DMS 273 (cell line): ENCODE data around the gene ZSWIM5.
"Not testable (repeated sequence)": the region's sequence is repeated elsewhere in the genome, so short reads cannot be mapped to it uniquely, and the experiment has no call there.

Experiments used
- DNase-seq: peaks from one replicate; lab custom pipeline; 2025; ENCODE audit not compliant: unreplicated experiment; lab: John Stamatoyannopoulos, UW

Gene ZSWIM5

DNA sequence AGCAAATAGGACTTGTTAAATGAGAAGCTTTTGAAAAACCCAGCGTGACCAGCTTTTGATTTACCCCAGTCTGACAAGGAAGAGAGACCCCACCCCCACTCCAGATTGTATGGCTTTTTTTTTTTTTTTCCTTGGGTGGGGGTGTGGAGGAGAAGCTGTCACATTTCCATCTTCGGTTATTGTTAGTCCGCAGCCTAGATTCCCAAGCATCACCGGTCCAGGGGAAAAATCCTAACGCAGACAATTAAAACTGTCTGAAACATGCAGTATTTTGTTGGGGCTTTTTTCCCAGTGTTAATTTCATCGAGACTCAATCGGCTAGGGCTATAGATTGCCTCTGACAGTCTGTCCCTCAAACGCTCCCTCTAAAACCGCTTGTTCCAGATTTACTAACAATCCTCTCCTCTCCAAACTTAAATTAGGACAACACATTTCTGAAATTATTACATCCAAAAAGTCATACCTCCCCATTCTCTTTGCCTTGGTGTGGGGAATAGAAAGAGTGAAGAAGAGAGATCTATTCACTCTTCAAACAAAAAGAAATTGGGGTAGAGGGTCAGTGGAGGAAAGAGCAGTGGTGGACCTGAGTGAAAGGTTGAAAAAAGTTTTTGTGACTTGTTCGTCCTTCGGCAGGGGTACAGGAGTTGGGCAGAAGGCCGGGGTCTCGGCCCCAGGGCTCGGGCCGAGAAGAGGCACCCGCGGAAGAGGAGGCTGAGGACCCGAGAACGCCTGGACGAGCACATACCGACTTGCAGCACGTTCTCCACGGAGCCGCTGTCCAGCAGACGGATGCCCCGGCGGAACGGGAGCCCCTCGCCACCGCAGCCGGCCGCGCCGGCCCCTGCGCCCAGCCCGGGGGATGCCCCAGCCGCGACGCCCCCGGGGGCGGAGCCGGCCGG lies 1.1 kb downstream of the ZSWIM5 start:
- peak; percentile 77 for DNase-seq

DNA sequence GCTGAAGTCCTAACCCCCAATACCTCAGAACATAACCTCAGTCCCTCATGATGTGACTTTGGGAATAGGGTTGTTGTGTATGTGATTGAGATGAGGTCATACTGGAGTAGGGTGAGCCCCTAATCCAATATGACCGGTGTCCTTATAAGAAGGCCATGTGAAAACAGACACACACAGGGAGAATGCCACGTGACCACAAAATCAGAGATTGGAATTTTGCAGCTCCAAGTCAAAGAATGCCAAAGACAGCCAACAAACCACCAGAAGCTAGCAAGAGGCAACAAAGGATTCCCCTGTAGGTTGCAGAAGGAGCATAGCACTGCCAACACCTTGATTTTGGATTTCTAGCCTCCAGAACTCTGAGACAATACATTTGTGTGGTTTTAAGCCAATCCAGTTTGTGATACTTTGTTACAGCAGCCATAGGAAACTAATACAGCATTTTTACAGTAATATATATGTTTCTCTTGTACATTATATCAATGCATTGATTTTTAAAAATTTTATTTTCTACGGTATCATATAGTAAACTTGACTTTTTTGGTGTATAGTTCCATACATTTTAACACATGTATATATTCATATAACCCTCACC lies 5.4 kb downstream of the ZSWIM5 start:
- DNase-seq = no peak

DNA sequence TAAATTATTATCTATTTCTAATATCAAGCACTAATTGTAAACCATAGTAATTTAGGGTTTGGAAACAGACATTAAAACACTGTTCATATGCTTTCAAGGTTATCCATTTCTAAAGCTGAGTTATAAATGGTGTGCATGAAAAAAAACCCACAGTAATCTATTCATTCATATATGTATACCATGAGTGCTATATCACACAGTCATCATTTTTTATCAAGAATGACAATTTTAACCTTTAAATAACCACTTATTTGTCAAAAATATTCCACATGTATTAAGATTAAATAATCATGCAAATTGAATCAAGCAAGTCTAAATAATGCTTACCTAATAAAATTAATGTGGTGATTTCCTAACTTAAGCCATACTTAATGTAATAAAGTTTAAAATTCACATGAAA lies 6.0 kb downstream of the ZSWIM5 start:
- no peak for DNase-seq

DNA sequence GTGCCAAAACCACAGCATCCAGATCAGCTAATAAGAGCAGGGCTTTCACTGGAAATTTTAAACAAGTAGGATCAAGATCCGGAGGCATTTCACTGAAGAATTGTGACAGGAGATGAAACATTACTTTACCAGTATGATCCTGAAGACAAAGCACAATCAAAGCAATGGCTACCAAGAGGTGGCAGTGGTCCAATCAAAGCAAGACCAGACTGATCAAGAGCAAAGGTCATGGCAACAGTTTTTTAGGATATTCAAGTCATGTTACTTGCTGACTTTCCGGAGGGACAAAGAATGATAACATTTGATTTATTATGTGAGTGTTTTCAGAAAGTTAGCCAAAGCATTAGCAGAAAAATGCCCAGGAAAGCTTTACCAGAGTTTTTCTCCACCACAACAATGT lies 8.2 kb downstream of the ZSWIM5 start:
- no peak for DNase-seq

- DNase-seq = no peak
Observed at GRCh38 chr1:45196863-45197262, 9.5 kb downstream of the ZSWIM5 start.

GRCh38 chr1:45191418-45191783 lies 15.0 kb downstream of the ZSWIM5 start:
- no peak for DNase-seq

DNA sequence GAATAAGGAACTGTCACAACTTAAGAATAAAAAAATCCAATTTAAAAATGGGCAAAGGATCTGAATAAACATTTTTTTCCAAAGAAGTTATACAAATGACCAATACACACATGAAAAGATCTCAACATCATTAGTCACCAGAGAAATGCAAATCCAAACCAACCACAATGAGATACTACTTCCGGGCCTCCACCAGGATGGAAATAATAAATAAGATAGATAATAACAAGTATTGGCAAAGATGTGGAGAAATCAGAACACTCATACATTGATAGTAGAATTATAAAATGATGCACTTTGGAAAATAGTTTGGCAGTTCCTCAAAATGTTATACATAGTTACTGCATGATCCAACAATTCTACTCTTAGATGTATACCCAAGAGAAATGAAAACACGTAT lies 18.7 kb downstream of the ZSWIM5 start:
- no peak for DNase-seq

GRCh38 chr1:45179918-45180519 lies 26.4 kb downstream of the ZSWIM5 start:
- not testable (repeated sequence) for DNase-seq

DNA sequence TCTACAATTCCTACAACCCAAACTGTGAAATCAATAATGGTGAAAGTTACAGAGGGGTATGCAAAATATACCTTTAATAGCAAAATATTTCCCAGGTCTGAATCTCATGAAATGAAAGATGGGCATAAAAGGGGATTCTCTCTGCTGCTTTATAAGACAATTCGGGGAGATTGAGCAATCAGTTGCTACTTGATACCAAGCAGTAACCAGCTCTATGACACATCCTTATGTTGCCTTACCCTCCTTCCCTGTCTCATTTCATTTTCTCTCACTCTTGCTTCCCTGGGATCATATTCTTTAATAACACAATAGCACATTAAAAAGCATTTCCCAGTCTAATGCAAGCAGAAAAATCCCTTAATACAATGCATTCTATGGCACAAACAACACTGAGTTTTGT lies 29.0 kb downstream of the ZSWIM5 start:
- DNase-seq = no peak

DNA sequence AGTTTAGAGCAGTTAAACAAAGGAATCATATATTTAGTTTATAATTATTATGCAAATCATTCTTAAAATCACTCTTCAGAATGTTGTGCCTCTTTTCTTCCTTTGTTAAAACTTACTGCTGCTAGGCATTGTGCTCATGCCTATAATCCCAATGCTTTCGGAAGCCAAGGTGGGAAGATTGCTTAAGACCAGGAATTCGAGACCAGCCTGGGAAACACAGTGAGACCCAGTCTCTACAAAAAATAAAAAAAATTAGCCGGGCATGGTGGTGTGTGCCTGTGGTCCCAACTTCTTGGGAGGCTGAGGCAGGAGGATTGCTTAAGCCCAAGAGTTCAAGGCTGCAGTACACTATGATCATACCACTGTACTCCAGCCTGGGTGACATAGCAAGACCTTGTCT lies 33.6 kb downstream of the ZSWIM5 start:
- no peak for DNase-seq

- no peak for DNase-seq
Observed at GRCh38 chr1:45172005-45172404, 34.4 kb downstream of the ZSWIM5 start.

DNA sequence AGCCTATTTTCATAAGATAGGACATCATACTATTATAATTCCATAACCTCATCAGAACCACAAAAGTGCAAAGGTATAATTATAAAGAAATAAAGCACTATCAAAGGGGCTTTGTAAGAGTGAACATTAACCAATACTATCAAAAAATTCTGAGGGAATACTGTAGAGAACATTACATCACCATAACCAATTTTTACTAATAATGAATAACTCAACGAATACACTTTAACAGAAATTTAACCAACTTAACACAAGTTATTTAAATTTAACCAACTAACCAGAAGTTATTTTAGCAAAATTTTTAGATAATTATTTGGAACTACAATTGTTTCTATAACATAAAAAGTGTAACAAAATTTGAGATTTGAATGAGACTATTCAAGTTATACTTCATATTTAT lies 34.8 kb downstream of the ZSWIM5 start:
- DNase-seq = no peak

DNA sequence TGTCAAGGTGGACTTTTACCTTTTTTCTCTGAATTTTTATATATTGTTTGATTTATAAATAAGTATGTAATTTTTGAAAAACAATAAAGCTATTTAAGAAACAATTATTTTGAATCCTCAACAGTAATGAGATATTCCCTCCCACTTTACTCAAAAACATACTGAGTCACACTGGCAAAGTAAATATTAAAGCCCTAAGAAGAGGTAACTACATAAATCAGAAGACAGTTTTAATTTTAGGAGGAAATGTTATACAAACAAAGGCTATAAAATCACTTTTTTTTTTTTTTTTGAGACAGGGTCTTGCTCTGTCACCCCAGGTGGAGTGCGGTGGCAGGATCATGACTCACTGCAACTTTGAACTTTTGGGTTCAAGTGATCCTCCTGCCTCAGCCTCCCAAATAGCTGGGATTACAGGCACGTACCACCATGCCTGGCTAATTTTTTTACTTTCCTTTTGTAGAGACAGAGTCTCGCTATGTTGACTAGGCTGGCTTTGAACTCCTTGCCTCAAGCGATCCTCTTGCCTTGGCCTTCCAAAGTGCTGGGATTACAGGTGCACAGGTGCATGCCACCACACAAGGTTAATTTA lies 36.2 kb downstream of the ZSWIM5 start:
- no peak for DNase-seq

DNA sequence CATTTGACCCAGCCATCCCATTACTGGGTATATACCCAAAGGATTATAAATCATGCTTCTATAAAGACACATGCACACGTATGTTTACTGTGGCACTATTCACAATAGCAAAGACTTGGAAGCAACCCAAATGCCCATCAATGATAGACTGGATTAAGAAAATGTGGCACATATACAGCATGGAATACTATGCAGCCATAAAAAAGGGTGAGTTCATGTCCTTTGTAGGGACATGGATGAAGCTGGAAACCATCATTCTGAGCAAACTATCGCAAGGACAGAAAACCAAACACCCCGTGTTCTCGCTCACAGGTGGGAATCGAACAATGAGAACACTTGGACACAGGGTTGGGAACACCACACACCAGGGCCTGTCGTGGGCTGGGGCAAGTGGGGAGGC lies 38.5 kb downstream of the ZSWIM5 start:
- not testable (repeated sequence) for DNase-seq

GRCh38 chr1:45164307-45164706 lies 42.1 kb downstream of the ZSWIM5 start:
- not testable (repeated sequence) for DNase-seq

DNA sequence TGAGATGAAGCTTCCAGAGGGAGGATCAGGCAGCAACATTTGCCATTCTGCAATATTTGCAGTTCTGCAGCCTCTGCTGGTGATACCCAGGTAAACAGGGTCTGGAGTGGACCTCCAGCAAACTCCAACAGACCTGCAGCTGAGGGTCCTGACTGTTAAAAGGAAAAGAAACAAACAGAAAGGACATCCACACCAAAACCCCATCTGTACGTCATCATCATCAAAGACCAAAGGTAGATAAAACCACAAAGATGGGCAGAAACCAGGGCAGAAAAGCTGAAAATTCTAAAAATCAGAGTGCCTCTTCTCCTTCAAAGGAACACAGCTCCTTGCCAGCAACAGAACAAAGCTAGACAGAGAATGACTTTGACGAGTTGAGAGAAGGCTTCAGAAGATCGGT lies 43.3 kb downstream of the ZSWIM5 start:
- not testable (repeated sequence) for DNase-seq

DNA sequence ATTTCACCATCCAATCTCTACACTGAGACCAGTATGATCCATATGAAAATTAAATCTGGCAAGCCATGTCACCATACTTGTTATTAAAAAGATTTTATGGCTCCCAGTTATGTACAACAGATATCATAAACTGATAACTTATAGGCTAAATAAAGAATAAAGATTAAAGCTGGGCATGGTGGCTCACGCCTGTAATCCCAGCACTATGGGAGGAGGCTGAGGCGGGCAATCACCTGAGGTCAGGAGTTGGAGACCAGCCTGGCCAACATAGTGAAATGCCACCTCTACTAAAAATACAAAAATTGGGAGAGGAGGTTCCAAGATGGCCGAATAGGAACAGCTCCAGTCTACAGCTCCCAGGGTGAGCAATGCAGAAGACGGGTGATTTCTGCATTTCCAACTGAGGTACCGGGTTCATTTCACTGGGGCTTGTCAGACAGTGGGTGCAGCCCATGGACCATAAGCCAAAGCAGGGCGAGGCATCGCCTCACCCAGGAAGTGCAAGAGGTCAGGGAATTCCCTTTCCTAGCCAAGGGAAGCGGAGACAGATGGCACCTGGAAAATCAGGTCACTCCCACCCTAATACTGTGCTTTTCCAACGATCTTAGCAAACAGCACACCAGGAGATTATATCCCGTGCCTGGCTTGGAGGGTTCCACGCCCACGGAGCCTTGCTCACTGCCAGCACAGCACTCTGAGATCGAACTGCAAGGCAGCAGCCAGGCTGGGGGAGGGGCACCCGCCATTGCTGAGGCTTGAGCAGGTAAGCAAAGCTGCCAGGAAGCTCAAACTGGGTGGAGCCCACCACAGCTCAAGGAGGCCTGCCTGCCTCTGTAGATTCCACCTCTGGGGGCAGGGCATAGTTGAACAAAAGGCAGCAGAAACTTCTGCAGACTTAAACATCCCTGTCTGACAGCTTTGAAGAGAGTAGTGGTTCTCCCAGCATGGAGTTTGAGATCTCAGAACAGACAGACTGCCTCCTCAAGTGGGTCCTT lies 44.1 kb downstream of the ZSWIM5 start:
- not testable (repeated sequence) for DNase-seq

DNA sequence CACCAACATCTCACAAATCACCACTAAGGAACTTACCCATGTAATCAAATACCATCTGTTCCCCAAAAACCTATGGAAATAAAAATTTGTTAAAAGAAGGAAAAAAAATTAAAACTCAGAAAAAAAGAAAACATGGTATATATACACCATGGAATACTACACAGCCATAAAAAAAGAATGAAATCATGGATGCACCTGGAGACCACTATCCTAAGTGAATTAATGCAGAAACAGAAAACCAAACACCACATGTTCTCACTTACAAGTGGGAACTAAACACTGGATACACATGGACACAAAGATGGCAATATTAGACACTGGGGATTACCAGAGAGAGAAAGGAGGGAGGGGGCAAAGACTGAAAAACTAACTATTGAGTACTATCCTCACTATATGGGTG lies 50.4 kb downstream of the ZSWIM5 start:
- no peak for DNase-seq

GRCh38 chr1:45155423-45155822 lies 51.0 kb downstream of the ZSWIM5 start:
- DNase-seq = no peak

- no peak for DNase-seq
Observed at GRCh38 chr1:45152126-45152525, 54.3 kb downstream of the ZSWIM5 start.
